GM12864 (cell line): ENCODE results near the gene GABPB1.

Source experiments
- DNase-seq: peaks from one replicate; pipeline ENCODE4 v3.0.0-alpha.2; 2011; ENCODE audit warnings: low read depth
- H3K4me3 ChIP-seq: 2 replicates; pipeline ENCODE4 v1.5.1; 2011; ENCODE audit warnings: mild to moderate bottlenecking, low read depth, low read length, control low read depth
- TF ChIP-seq, protein P1 (sequence below): IDR thresholded peaks from 2 replicates; pipeline ENCODE4 v1.5.1; 2011; ENCODE audit warnings: low read depth, mild to moderate bottlenecking, moderate library complexity, low read length, control low read depth, inconsistent platforms; ENCODE audit errors: missing control alignments

The GABPB1 gene

DNA sequence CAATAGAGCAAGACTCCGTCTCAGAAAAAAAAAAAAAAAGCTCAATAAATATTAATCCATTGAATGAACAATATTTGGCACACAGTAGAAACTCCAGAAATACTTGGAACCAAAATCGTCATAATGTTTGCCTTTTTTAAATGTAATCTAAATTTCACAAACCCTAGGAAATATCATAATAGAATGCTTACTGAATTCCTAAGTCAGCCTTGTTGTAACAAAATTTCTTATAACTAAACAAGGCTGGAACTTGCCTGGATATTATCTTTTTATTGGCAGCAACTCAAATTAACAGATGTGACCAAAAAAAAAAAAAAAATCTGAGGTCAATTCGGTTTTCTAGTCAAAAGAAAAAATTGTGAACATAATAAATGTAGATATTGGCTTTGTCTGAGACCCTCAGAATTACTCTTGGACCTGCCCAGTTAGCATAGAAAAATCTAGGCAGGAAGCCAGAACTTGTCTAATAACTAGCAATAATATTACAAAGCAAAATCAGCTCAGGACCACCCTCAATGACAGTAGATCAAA, 33.3 kb downstream of the GABPB1 start:
- H3K4me3 ChIP-seq: no peak overlapping the region
- TF ChIP-seq, protein P1, sequence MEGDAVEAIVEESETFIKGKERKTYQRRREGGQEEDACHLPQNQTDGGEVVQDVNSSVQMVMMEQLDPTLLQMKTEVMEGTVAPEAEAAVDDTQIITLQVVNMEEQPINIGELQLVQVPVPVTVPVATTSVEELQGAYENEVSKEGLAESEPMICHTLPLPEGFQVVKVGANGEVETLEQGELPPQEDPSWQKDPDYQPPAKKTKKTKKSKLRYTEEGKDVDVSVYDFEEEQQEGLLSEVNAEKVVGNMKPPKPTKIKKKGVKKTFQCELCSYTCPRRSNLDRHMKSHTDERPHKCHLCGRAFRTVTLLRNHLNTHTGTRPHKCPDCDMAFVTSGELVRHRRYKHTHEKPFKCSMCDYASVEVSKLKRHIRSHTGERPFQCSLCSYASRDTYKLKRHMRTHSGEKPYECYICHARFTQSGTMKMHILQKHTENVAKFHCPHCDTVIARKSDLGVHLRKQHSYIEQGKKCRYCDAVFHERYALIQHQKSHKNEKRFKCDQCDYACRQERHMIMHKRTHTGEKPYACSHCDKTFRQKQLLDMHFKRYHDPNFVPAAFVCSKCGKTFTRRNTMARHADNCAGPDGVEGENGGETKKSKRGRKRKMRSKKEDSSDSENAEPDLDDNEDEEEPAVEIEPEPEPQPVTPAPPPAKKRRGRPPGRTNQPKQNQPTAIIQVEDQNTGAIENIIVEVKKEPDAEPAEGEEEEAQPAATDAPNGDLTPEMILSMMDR: no peak
- no peak for DNase-seq

DNA sequence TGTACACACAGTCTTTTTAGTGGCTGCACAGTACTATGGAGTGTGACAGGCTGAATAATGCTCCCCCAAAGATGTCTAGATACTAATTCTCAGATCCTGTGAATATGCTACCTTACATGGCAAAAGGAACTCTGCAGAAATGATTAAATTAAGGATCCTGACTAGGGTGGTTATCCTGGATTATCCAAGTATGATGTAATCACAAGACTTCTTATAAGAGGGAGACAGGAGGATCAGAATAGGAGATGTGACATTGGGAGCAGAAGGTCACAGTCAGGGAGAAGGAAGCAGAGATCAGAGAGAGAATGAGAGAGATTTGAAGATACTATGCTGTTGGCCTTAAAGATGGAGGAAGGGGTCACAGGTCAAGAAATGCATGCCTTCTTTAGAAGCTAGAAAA, 34.5 kb downstream of the GABPB1 start:
- no peak overlapping the region for H3K4me3 ChIP-seq
- no peak for DNase-seq
- TF ChIP-seq, protein P1: no peak

DNA sequence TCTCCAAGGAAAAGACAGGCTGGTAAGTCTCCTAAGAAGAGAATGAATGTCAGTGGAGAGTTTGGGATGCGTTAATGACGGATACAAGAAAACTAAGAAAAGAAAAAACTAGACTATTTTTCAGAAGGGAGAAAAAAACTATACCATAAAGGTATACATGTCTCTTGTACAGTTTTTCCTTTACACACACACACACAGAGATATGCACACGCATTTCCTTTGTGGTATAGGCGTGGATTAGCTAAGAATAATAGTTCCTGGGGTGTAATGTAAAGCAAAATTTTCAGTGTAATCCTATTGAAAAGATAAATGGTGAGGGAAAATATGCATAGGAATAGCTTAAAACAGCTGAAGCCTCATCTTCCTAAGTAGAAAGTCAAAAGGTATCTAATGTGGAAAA, 36.3 kb downstream of the GABPB1 start:
- H3K4me3 ChIP-seq: no peak overlapping the region
- no peak for DNase-seq

DNA sequence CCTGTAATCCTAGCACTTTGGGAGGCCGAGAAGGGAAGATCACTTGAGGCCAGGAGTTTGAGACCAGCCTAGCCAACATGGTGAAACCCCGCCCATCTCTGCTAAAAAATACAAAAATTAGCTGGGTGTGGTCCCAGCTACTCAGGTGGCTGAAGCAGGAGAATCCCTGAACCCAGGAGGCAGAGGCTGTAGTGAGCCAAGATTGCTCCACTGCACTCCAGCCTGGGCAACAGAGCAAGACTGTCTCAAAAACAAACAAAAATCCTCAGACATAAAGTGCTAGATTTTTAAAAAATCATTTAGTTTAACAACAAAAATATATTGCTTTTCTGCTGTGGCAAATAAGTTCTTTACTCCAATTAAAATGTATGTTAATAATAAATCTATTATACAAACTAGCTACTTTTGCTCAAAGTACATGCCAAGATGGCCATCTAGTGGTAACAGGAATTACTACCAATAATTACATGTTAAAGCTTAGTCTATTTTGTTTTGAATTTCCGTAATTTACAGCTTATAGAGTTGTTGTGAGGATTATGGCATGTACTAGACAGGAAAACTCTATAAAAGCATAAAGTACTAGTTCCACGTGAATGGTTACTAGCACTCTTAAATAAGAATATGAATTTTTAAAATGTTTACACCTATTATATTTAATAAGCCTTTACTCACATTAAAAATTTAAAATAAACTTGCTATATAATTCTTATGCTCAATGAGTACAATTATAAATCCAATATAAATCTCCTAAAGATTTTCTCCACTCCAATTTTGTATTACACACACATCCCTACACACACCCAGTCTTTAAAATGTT, 39.0 kb downstream of the GABPB1 start:
- DNase-seq: peak; percentile 16
- no peak overlapping the region for H3K4me3 ChIP-seq
- TF ChIP-seq, protein P1: peak; percentile 43

More for the DNA sequence above, 36.3 kb downstream of the GABPB1 start:
- TF ChIP-seq, protein P1: no peak

DNA sequence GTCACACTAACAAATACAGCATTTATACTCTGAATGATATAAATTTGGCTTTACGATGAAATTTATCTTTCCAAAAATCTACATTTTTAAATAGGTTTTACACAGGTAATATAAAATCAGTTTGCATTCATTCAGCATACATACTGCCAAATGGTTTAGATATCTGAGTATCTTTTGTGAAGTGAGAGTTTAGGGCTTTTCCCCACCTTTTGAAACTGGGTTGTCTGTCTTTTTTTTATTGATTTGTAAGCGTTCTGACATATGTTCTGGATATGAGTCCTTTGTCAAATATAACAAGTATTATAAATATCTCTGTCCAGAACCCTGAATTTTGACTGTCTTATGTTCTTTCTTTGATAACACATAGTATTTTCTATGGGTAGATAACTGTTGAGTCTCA, 42.4 kb downstream of the GABPB1 start:
- no peak overlapping the region for H3K4me3 ChIP-seq
- TF ChIP-seq, protein P1: no peak
- no peak for DNase-seq

DNA sequence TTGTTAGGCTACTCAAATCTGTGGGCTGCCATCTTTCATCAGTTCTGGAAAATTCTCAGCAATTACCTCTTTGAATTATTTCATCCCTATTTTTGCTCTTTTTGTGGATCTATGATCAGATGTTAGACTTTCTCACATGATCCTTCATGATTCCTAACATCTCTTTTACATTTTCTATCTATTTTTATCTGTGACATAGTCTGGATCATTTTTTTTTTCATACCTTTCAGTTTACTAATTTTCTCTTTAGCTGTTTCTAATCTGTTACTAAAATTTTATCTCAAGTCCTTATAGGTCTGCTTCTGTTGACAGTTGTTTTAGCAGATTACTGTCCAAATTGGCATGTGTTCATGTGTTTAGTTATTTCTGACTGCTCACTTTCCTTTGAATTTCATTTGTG, 47.2 kb downstream of the GABPB1 start:
- TF ChIP-seq, protein P1: no peak
- H3K4me3 ChIP-seq: no peak overlapping the region
- no peak for DNase-seq

DNA sequence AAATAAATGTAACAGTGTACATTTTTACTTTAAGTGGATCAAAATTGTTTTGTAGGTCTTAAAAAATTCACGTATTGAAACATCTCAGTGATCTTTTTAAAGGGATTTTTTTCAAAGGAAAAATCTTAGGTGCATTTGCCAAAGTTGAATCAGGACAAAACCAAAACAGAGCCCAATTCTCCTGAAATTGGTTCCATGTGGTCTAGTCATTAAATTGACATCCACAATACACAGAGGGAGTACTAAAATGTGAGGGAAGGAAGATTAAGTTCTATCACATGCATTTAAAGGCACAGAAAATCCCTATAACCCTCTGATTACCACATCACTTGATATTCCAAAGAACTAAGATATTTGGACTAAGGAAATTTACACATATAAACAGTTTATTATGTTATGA, 50.2 kb downstream of the GABPB1 start:
- TF ChIP-seq, protein P1: no peak
- no peak overlapping the region for H3K4me3 ChIP-seq

More for the DNA sequence above, 50.2 kb downstream of the GABPB1 start:
- DNase-seq: no peak
